Large intestine (tissue), 12 donors: Measurements from ENCODE around the gene HRCT1. TPM values are rescaled to one million over a fixed set of nuclear protein-coding genes. Genes with fewer than 3 reads are reported as not detected.

Source experiments
- DNase-seq, 2 donors: peaks; one replicate each; pipeline versions ENCODE4 v3.0.0 to v3.0.0-alpha.2; 2013
- H3K27ac ChIP-seq: one replicate; pipeline ENCODE4 v1.5.1; 2013; ENCODE audit warnings: low read length
- H3K27me3 ChIP-seq: 2 replicates; pipeline ENCODE4 v1.6.1; 2013; ENCODE audit warnings: low read length; ENCODE audit not compliant: control insufficient read depth, insufficient read depth
- H3K36me3 ChIP-seq: 2 replicates; pipeline ENCODE4 v1.6.1; 2013; ENCODE audit warnings: low read length; ENCODE audit not compliant: control insufficient read depth, insufficient read depth
- H3K4me1 ChIP-seq: one replicate; pipeline ENCODE4 v1.6.1; 2013; ENCODE audit warnings: low read length; ENCODE audit not compliant: control insufficient read depth, insufficient read depth
- H3K4me3 ChIP-seq: one replicate; pipeline ENCODE4 v1.5.1; 2013; ENCODE audit warnings: low read length
- H3K9me3 ChIP-seq: one replicate; pipeline ENCODE4 v1.6.1; 2013; ENCODE audit warnings: mild to moderate bottlenecking, low read depth, low read length, moderate library complexity; ENCODE audit not compliant: control insufficient read depth
- WGBS: methylation state at CpG from one replicate; pipeline ENCODE4 v1.1.5; 2013; ENCODE audit warnings: low lambda C conversion rate; ENCODE audit not compliant: insufficient coverage; 5-methylcytosine and 5-hydroxymethylcytosine counted together
- long read RNA-seq, 11 donors: transcript quantifications; one replicate each; lab custom pipeline, GENCODE V29; 2026
- polyA plus RNA-seq: library from polyadenylated mRNA; unstranded; fragments of 120-200 nt; gene quantifications from one replicate; pipeline ENCODE4 v1.2.1, GENCODE V29; 2013

HRCT1 gene
- polyA plus RNA-seq, result 1.6 TPM
- long read RNA-seq, donor 1, result 0 reads
- long read RNA-seq, donor 2, partial matches to known transcripts, result 0 of 3 reads
- long read RNA-seq, donor 2, other reads (novel, unspliced or antisense), result 0 of 3 reads
- long read RNA-seq, donor 3, result 0 reads
- long read RNA-seq, donor 4, partial matches to known transcripts, result 0 of 1 reads
- long read RNA-seq, donor 4, other reads (novel, unspliced or antisense), result 0 of 1 reads
- long read RNA-seq, donor 5, transcript HRCT1-201 (1 exons, 950 nt), result major isoform, 5 of 5 reads
- long read RNA-seq, donor 5, partial matches to known transcripts, result 0 of 5 reads
- long read RNA-seq, donor 5, other reads (novel, unspliced or antisense), result 0 of 5 reads
- long read RNA-seq, donor 6, partial matches to known transcripts, result 0 of 2 reads
- long read RNA-seq, donor 6, other reads (novel, unspliced or antisense), result 0 of 2 reads
- long read RNA-seq, donor 7, partial matches to known transcripts, result 0 of 4 reads
- long read RNA-seq, donor 7, other reads (novel, unspliced or antisense), result 0 of 4 reads
- long read RNA-seq, donor 8, partial matches to known transcripts, result 0 of 2 reads
- long read RNA-seq, donor 8, other reads (novel, unspliced or antisense), result 0 of 2 reads
- long read RNA-seq, donor 9, result 0 reads
- long read RNA-seq, donor 10, result 0 reads
- long read RNA-seq, donor 11, partial matches to known transcripts, result 0 of 2 reads
- long read RNA-seq, donor 11, other reads (novel, unspliced or antisense), result 0 of 2 reads

- Histone ChIP-seq H3K27me3 (no peaks in the 10 kb centered on the region), H3K27ac (peak within 1 kb of the TSS; percentile 88), H3K4me1 (peaks cover 62% of the 10 kb centered on the region), H3K9me3 (no peaks in the 10 kb centered on the region), H3K36me3 (no peaks in the 10 kb centered on the region), H3K4me3 (no peak within 1 kb of the TSS)
- DNase-seq, result peak; percentile 96 to 97
- WGBS, result no CpG with 5 or more reads among the region's 30 CpGs
Observed at GRCh38 chr9:35905912-35906679, at the start of gene HRCT1. HRCT1 (plus strand) TSS chr9:35906202; CDS start chr9:35906288, 86 bp downstream.

DNA sequence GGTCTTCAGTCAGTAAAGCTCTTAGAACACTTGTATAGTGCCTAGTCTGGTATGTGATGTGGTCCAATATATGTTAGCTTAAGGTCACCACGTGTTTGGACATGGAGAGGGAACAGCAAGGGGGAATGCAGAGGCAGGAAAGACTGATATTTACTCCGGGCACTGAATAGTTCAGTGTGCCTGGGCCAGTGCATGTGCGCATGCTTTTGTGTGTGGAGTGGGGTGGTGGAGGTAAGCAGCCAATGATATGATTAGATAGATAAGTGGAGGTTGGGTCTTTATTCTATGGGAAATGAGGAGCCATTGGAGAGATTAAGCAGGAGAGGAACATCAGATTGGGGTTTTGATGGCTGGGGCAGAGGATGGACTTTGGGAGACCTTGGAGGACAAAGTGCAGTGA, 49.8 kb upstream of the HRCT1 start:
- no CpG with 5 or more reads among the region's 3 CpGs for WGBS
- peaks cover 26% of the 10 kb centered on the region for H3K36me3 ChIP-seq
- peaks cover 3% of the 10 kb centered on the region for H3K4me1 ChIP-seq
- no peak overlapping the region for H3K27ac ChIP-seq
- H3K9me3 ChIP-seq, result no peaks in the 10 kb centered on the region
- DNase-seq, result no peak
- H3K4me3 ChIP-seq, result no peak overlapping the region
- H3K27me3 ChIP-seq, result peaks cover under 1% of the 10 kb centered on the region

- peaks cover 24% of the 10 kb centered on the region for H3K36me3 ChIP-seq
- no CpG with 5 or more reads among the region's 5 CpGs for WGBS
- H3K4me3 ChIP-seq, result no peak overlapping the region
- no peaks in the 10 kb centered on the region for H3K9me3 ChIP-seq
- H3K4me1 ChIP-seq, result peaks cover 3% of the 10 kb centered on the region
- peaks cover 6% of the 10 kb centered on the region for H3K27me3 ChIP-seq
- no peak for DNase-seq
- no peak overlapping the region for H3K27ac ChIP-seq
Observed at GRCh38 chr9:35856882-35857281, 49.1 kb upstream of the HRCT1 start.

GRCh38 chr9:35858458-35858857, 47.5 kb upstream of the HRCT1 start:
- peaks cover 10% of the 10 kb centered on the region for H3K36me3 ChIP-seq
- peaks cover 9% of the 10 kb centered on the region for H3K27me3 ChIP-seq
- H3K4me3 ChIP-seq, result no peak overlapping the region
- no peaks in the 10 kb centered on the region for H3K9me3 ChIP-seq
- no peak for DNase-seq
- no peak overlapping the region for H3K27ac ChIP-seq
- WGBS, result no CpG with 5 or more reads among the region's 5 CpGs
- H3K4me1 ChIP-seq, result peaks cover 3% of the 10 kb centered on the region

DNA sequence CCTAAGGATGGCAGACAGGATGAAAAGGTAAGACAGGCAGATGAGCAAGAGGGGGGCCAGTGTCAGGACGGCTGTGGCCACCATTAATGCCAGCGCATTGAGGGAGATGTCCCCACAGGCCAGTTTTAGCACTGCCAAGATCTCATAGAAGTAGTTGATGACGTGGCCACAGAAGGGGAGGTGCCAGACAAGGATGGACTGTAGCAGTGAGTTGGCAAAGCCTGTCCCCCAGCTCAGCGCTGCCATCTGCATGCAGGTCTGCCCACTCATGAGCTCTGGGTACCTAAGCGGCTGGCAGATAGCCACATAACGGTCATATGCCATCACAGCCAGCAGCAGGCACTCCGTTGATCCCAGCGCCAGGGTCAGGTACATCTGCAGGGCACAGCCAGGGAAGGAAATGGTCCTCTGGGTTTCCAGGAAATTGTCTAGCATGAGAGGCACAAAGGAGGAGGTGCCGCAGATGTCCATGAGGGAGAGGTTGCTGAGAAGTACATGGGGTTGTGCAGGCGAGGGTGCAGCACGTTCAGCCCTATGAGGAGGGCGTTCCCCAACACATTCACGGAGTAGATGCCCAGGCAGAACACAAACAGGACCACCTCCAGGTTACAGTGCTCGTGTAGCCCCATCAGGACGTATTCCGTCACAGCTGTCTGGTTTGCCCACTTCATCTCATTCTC, 46.6 kb upstream of the HRCT1 start:
- no CpG with 5 or more reads among the region's 16 CpGs for WGBS
- H3K4me1 ChIP-seq, result peaks cover 3% of the 10 kb centered on the region
- peaks cover 11% of the 10 kb centered on the region for H3K27me3 ChIP-seq
- DNase-seq, result no peak
- H3K9me3 ChIP-seq, result no peaks in the 10 kb centered on the region
- no peak overlapping the region for H3K27ac ChIP-seq
- peaks cover 2% of the 10 kb centered on the region for H3K36me3 ChIP-seq
- H3K4me3 ChIP-seq, result no peak overlapping the region

DNA sequence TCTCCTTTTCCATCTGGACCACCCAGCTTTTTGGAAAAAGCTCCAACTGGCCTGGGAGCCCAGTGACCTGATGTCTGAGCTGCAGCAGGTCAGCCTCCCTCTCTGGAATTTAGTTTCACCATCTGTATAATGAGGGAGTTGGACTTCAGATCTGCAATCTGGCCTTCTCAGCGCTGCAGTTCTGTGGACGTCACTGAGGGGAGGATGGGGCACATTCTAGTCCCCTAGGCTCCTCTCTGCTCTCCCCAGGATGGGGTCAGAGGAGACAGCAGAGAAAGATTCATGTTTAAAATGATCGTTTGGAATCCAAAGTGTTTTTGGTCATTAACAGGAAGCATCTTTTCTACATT, 46.0 kb upstream of the HRCT1 start:
- no peak overlapping the region for H3K27ac ChIP-seq
- no peak overlapping the region for H3K4me3 ChIP-seq
- WGBS, result no CpG with 5 or more reads among the region's 3 CpGs
- peaks cover under 1% of the 10 kb centered on the region for H3K36me3 ChIP-seq
- H3K4me1 ChIP-seq, result peaks cover 3% of the 10 kb centered on the region
- peaks cover 14% of the 10 kb centered on the region for H3K27me3 ChIP-seq
- no peaks in the 10 kb centered on the region for H3K9me3 ChIP-seq
- no peak for DNase-seq

DNA sequence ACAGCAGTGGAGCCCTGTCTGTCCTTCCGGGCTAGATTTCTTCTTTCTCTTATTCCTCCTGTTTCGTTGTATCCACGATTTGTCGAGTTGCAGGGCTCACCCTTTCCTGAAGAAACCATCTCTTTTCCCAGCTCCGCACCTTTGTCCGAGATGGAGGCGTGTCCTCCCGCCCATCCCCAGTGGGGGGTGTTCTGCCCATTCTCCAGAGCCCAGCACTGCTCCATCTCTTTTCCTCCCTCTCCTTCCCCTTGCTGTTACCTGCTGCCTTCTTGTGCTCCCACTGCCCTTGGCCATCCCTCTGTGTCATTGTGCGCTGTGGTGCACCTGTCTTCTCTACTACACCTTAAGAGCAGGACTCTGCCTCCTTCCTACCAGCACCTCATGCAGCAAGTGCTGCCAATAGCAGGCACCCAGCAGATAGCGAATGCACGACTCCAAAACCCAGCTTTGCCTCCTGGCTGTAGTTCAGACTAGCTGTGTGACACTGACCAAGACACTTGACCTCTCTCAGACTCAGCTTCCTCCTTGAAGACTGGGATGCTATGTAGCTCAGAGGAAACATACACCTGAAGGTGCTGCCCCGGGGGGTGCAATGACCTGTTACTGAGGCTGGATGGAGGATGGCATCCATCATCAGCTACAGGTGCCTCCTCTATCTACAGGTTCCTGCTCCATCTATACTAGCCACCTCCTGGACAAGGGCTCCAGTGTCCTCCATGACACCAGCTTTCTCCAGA, 44.7 kb upstream of the HRCT1 start:
- H3K4me3 ChIP-seq, result no peak overlapping the region
- peaks cover 3% of the 10 kb centered on the region for H3K4me1 ChIP-seq
- no peak for DNase-seq
- WGBS, result no CpG with 5 or more reads among the region's 12 CpGs
- no peak overlapping the region for H3K27ac ChIP-seq
- H3K36me3 ChIP-seq, result no peaks in the 10 kb centered on the region
- no peaks in the 10 kb centered on the region for H3K9me3 ChIP-seq
- peaks cover 14% of the 10 kb centered on the region for H3K27me3 ChIP-seq

DNA sequence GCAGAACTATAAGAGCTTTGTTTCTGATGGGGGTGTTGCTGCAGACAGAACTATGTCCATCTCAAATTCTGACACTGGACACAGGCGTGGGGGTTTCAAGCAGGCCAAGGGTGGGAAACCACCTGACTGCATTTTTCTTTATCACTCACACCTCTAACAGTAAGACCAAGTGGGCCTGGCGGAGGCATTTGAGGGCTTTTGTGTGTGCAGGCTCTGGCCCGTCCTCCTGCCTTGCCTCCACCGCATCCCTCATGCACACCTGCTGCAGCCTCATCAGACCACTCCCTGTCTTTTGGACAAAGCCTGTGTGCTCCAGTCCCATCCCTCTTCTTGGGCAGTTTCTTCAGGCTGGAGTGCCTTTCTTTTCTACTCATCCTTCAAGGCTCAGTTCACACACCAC, 43.7 kb upstream of the HRCT1 start:
- Histone ChIP-seq H3K4me1 (peaks cover 3% of the 10 kb centered on the region), H3K9me3 (no peaks in the 10 kb centered on the region), H3K36me3 (no peaks in the 10 kb centered on the region), H3K27me3 (peaks cover 14% of the 10 kb centered on the region), H3K27ac (no peak overlapping the region), H3K4me3 (no peak overlapping the region)
- WGBS, result no CpG with 5 or more reads among the region's 4 CpGs
- no peak for DNase-seq

DNA sequence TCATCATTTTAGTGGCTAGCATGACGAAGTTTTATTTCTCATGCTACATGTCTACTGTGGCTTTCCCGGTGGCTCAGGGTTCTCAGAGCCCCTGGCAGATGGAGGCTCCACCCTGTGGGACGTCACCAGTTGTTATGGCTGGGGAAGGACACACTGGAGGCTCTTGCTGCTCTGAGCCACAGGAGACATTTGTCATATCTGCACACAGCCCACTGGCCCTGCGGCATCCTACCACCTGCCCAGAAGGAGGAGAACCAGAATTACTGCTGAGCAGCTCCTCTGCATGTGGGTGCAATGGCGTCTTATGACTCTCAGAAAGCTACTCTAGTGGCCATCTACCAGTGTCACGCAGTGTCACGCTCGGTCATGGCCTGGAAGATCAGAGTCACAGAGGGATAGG, 42.4 kb upstream of the HRCT1 start:
- H3K36me3 ChIP-seq, result no peaks in the 10 kb centered on the region
- no peak for DNase-seq
- H3K27me3 ChIP-seq, result peaks cover 14% of the 10 kb centered on the region
- H3K4me3 ChIP-seq, result no peak overlapping the region
- H3K27ac ChIP-seq, result no peak overlapping the region
- peaks cover 3% of the 10 kb centered on the region for H3K4me1 ChIP-seq
- no peaks in the 10 kb centered on the region for H3K9me3 ChIP-seq
- WGBS, result no CpG with 5 or more reads among the region's 8 CpGs
